Measurements from ENCODE around the gene ITPKB.
"Not testable (repeated sequence)": the region's sequence is repeated elsewhere in the genome, so short reads cannot be mapped to it uniquely, and the experiment has no call there.

The ITPKB gene

GRCh38 chr1:226754793-226755533 lies 15.9 kb upstream of the ITPKB start:
- DNase-seq = no peak

DNA sequence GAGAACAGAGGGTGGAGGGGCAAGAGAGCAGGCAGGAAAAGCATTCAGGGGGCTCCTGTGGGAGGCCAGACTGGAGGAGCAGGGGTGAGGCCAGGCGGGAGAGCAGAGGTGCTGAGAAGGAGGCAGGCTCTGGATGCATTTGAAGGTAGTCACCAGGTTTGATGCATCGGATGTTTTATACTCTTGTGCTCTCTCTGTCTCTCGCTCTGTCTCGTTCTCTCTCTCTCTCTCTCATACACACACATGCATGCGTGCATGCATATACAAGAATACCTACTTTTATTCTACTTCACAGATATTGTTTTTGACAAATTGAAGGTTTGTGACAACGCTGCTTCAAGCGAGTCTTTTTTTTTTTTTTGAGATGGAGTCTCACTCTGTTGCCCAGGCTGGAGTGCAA lies 15.0 kb upstream of the ITPKB start:
- DNase-seq = no peak

- DNase-seq = no peak
Observed at GRCh38 chr1:226751703-226752102, 12.6 kb upstream of the ITPKB start.

- no peak for DNase-seq
Observed at GRCh38 chr1:226751214-226751613, 12.1 kb upstream of the ITPKB start.

- no peak for DNase-seq
Observed at GRCh38 chr1:226749467-226749866, 10.4 kb upstream of the ITPKB start.

- DNase-seq = no peak
Observed at GRCh38 chr1:226748306-226748705, 9.2 kb upstream of the ITPKB start.

DNA sequence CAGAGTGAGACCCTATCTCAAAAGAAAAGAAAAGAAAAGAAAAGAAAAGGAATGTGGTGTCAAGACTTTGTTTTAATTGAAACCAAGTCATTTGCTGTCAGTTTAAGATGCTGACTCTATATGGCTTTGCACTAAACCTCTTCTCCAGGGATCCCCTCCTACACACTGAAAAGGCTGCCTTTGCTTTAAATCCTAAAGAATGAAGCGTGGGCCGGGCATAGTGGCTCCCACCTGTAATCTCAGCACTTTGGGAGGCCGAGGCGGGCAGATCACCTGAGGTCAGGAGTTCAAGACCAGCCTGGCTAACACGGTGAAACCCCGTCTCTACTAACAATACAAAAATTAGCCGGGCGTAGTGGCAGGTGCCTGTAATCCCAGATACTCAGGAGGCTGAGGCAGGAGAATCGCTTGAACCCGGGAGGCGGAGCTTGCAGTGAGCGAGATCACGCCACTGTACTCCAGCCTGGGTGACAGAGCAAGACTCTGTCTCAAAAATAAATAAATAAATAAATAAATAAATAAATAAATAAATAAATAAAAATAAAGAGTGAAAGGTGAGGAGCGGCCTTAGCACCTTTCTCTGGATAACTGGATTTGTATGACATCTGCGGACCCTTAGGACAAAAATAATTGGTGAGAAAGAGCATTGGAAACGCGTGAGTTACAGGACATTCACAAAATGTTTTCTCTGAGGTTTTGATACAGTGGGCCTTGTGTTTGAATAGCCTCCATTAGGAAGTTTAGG lies 8.6 kb upstream of the ITPKB start:
- not testable (repeated sequence) for DNase-seq

DNA sequence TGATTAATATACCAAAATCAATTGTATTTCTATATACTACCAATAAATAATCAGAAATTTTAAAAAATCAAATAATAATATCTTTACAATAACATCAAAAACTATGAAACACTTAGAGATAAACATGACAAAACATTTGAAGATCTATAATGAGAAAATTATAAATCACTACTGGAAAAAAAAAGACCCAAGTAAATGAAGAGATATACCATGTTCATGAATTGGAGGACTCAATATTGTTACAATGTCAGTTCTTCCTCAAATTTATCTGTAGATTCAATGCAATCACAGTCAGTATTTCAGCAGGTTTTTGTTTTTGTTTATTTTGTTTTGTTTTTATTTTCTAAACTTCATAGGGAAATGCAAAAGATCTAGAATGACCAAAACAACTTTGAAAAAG lies 4.2 kb upstream of the ITPKB start:
- DNase-seq = no peak

- DNase-seq = no peak
Observed at GRCh38 chr1:226741009-226741408, 1.9 kb upstream of the ITPKB start.

- DNase-seq = no peak
Observed at GRCh38 chr1:226739696-226740065, 599 bp upstream of the ITPKB start.

- no peak for DNase-seq
Observed at GRCh38 chr1:226738421-226738994, 574 bp downstream of the ITPKB start.

DNA sequence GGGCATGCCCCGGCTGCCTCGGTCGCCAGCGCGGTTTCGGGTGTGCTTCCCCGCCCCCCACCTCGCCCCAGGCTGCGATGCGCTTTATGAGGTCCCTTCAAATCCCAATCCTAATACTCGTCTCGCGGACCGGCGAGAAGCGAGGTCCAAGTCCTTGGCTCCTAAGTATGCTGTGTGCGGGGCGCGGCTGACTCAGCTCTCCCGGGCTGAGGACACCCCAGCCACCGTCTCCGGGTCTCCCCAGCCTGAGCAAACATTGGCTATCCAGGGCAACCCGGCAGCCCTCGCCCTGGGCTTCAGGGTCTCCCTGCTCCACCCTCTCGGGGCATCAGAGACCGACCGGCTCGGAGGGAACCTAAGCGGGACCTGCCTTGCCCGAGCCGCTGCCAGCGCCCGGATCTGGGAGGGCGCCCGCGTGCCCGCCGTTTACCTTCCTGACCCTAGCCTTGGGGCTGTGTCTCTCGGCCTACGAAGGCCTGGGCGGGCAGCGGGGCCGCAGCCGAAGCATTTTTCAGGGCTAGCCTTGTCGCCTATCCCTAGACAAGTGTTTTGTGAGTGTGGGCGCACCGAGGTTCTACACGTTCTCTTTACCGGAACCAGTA lies 1.2 kb downstream of the ITPKB start:
- DNase-seq = no peak

DNA sequence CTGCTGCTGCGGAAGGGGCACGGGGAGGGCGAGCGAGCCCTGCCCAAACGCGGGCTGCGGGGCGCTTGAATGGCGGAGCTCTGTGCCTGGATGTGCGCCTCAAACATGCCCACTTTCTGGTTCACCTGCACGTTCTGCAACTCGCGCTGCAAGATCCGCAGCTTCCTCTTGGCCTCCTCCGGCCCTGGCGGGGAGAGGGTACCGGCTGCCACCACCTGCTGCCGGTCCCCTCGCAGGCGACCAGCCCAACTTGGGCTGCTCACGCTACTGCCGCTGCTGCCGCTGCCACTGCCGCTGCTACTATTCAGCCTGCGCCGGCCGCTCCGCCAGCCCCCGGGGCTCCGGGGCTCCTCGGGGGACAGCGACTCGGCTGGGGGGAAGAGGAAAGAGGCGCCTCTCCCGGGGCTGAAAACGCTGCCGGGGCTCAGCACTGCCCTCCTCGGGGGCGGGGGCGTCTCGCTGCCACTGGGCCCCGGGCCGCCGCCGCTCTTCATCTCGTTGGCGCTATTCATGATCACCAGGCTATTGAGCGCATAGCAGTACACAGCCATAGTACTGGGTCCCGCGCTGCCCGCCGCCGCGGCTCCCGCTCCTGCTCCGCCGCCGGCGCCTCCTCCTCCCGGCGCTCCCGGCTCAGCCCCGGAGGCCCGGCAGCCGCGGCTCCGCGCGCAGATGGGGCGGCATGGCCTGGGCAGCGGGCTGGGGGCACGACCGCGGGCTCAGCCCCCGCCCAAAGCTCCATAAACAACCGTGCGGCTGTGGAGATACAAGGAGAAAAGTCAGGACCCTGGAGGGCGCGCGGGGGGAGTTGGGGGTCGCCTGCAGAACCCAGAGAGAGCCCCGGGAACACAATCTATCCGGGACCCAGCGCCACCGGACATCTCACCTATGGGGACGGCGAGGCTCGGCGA lies 1.9 kb downstream of the ITPKB start:
- no peak for DNase-seq

DNA sequence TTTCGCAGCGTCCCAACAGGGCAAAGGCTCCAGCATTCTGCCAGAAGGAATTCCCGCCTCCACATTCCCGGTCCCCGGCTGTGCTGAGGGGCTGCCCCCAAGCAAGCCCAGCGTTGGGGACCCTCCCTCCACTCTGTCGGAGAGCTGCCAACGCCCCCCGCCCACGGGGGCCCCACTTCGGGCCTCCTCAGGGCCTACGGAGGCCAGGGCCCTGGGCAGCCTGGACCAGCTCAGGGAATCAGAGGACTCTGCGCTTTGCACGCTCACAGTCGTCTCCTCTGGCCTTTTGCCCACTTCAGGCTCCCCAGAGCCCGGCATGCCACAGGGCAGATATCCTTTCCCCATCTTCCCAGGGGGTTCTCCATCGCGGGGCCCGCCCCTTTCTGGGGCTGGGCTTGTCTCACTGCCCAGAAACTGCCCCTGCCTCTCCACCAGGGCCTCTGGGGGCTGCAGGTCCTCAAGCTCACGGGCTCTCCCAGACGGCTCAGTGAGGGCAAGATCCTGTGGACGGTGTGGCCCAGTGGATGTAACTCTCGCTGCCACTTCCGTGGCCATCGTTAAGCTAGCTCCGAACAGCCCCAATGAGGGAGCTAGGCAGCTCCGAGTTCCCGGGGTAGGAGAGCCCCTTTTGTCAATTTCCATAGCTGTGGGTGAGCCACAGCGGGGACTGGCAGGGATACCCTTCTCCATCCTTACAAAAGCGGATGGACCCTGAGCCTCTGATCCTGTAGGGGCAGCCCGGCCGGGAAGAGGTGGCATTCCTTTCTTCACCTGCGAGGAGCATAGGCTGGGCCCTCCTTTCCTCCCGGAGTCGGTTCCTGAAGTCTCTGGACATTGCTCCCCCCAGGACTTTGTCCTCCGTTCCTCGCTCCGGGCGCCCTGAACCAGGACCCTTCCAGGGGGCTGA lies 2.8 kb downstream of the ITPKB start:
- DNase-seq = no peak

- DNase-seq = no peak
Observed at GRCh38 chr1:226735576-226735975, 3.5 kb downstream of the ITPKB start.

GRCh38 chr1:226734611-226735153 lies 4.4 kb downstream of the ITPKB start:
- no peak for DNase-seq

DNA sequence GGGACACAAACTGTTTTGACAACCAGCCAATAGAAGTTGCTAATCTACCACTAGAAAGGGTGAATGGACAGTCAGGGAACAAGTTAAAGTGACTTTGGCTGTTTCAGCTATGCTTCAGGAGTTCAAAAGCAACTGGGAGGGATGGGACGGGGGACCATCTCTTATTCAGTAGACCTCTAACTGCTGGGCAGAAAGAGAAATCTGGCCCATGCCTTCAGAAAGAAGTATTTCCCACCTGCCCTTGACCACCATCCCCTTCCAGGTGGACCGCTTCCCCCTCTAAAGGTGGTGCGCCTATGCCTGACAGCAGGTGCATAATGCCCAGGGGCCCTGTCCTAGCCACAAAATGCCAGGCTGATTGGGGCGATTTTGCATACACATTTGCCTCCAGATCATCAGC lies 5.2 kb downstream of the ITPKB start:
- no peak for DNase-seq

DNA sequence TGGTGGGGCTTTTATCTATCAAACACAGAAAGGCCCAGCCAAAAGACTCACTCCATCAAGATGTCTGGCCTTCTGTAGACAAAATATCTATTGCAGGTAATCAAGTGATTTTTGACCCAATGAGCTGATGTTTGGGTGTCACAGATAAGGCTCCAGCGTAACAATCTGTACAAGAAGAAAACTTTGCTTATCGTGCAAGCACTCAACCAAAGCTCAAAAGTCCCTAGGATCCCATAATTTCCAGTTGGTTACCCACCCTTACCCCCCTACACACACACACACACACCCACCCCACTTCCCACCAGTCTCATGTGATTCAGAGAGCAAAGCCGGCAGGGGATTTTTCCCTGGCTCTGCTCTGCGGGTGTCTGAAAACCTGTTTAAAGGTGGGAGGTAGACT lies 5.8 kb downstream of the ITPKB start:
- no peak for DNase-seq

- DNase-seq = no peak
Observed at GRCh38 chr1:226732856-226733291, 6.2 kb downstream of the ITPKB start.

DNA sequence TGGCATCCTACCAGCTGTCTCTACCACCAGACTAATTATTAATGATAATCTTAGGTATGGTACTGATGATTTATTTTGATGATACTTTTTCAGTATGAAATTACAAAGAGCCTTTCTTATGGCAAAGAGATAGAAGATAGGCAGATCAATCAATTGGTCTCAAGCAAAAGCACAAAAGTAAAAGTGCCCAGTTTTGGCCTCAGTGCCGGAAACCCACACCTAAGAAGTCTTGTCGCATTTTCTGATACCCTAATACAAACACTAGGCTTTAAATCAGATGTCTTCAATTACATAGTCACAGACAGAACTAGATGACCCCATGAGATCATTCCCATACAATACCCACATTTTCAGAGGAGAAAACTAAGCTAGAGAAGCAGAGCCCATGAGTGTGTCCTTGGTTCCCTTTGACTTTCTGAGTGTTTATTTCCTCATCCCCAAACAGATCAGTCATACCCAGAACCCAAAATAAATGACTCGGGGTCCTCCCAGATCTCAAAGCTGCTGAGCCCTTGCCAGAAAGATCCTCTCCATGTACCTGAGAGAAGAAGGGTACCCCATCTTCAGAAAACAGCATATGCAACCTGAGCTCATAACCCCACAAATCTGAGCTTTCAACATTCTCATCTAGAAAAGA lies 7.7 kb downstream of the ITPKB start:
- no peak for DNase-seq

DNA sequence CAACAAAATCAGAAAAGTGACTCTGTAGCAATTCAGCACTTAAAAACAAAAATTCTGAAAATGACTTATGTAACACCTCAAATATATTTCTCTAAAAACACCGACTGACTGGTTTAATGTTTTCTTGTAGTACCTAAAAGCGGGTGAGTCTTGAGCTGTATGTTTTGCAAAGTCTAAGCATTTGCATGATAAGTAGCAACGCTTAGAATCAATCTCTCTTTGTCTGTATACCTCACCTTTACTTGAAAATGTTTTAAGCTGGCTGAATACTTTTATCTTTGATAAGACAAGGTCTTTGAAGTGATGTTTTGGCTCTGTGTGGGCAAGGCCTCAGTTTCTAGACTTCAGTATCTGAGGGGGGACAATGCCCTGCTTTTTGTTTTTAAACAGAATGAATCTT lies 8.2 kb downstream of the ITPKB start:
- no peak for DNase-seq
